GM19438 (cell line): Measurements from ENCODE around the gene FA2H.
"Not testable (repeated sequence)": the region's sequence is repeated elsewhere in the genome, so short reads cannot be mapped to it uniquely, and the experiment has no call there.

Experiments used
- ATAC-seq: cut with Tn5 transposase; IDR thresholded peaks from one replicate; pipeline ENCODE4 v1.9.1; 2021; ENCODE audit warnings: low read depth; ENCODE audit not compliant: unreplicated experiment

FA2H gene

DNA sequence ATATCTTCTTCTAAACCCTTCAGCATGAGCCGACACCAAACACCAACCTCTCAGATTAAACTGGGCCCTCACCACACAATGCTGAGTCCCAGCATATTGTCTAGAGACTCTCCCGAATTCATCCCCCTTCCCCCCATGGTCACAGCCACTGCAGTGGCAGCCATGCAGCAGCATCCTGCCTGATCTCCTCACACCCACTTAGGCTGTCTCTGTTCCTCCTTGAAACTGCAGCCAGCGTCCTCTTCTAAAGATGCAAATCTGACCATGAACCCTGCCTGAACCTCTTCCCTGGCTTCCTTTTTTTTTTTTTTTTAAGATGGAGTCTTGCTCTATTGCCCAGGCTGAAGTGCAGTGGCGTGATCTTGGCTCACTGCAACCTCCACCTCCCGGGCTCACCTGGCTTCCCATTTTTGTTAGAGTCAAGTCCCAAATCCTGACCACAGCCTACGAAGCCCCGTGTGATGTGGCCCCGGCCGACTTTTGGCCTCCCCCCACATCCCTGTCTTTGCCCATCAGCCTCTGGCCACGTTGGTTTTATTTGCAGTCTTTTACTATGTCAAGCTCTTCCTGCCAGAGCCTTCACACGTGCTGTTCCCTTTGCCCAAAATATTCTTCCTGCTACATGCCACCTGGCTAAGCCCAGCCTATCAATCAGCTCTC, 2.8 kb downstream of the FA2H start:
- ATAC-seq, result peak; percentile 60

- no peak for ATAC-seq
Observed at GRCh38 chr16:74770831-74771526, 3.6 kb downstream of the FA2H start.

- ATAC-seq, result no peak
Observed at GRCh38 chr16:74769586-74770190, 4.9 kb downstream of the FA2H start.

- no peak for ATAC-seq
Observed at GRCh38 chr16:74768239-74768638, 6.4 kb downstream of the FA2H start.

DNA sequence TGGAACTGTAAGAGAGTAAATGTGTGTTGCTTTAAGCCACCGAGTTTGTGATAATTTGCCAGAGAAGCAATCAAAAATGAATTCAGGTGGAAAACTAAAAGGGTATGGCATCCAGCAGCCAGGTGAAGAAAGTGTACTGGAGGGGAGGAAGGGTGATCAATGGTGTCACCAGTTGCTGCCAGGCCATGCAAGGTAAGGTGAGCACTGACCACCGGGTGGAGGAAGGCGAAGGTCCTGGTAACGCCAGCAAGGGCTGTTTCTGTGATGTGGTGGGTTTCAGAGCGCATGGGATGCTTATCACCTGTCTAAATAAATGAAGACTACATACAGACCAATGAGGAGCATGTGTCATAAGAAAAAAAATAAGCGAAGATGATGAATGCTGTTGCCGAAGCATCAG, 6.9 kb downstream of the FA2H start:
- ATAC-seq, result no peak

DNA sequence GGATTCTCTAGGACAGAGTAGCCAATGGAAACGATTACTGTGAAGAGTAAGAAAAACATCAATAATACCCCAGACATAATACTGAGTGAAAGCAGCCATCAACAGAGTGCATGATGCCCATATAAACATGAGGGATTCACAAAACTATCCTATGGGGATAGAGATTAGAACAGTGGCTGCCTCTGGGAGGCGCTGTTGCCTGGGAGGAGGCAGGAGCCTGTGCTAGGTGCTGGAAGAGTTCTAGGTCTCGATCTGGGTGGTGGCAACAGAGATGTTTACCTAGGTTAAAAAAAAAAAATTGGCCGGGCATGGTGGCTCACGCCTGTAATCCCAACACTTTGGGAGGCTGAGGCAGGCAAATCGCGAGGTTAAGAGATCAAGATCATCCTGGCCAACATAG, 7.9 kb downstream of the FA2H start:
- no peak for ATAC-seq

- ATAC-seq, result not testable (repeated sequence)
Observed at GRCh38 chr16:74764184-74764583, 10.4 kb downstream of the FA2H start.

GRCh38 chr16:74761665-74762064, 13.0 kb downstream of the FA2H start:
- no peak for ATAC-seq

DNA sequence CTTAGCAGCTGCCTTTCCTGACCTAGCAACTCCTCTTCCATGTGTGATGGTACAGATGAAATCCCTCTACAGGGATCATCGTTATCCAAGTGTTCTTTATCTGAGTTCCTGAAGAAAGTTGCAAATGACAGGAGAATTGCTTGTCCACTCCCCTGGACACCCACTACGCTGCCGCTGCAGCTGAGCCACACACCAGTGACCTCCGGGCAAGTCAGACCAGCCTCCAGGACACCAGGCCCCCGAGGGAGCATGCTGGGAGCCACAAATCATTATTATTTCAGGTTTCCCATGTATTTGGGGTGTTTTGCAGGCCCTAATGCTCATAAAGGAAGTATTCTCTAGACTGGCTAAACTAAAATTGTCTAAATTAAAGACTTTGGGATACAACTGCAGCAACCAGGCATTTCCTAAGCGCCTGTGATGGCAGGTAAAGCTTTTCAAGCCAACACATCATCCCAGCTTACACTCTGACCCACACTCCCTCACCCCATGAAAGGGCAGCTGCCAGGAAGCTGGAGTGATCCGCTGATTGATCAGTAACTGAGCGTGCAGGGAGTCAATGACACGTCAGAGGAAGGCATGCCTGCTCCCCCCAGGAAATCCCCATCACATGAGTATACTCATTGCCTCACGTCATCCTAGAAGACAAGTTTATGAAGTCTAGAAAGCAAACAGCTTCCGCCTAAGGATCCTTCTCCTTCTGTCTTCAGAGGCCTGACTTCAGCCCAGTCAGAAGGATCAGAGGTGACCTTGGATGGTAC, 14.4 kb downstream of the FA2H start:
- no peak for ATAC-seq

- no peak for ATAC-seq
Observed at GRCh38 chr16:74759564-74759963, 15.1 kb downstream of the FA2H start.

DNA sequence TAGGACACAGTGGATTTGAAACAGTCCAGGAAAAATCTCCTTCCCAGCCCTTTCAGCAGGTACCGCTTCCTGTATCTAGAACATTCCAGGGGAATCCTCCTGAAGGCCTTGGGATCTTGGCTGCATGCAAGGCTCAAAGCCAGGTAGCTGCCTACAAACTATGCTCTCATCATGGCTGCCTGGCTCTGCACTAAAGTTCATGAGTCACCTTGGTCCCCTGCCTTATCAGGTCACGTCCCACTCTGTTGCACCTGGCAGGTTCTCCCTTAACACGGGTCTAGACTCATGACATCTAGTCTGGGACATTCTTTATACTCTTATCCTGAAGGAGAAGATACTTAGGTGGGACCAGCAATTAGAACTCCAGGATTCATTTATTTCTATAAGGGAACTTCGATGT, 15.8 kb downstream of the FA2H start:
- no peak for ATAC-seq

DNA sequence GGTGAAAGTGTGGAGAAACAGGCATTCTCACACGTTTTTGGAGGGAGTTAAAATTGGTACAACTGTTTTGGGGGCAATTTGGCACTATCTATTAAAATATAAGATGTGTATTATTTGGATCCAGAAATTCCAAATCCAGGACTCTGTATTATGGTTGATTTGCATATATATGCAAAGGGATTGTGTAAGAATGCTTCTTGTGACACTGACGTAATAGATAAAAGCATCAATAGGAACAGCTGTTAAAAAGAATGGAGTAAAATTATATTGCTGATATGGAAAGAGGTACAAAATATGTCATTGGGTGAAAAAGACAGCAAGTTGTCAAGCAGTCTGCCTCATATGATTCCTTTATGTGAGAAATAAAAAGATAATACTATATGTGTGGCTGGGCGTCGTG, 17.3 kb downstream of the FA2H start:
- no peak for ATAC-seq

GRCh38 chr16:74756203-74756602, 18.4 kb downstream of the FA2H start:
- no peak for ATAC-seq

- no peak for ATAC-seq
Observed at GRCh38 chr16:74753180-74753579, 21.4 kb downstream of the FA2H start.

GRCh38 chr16:74752756-74753155, 21.9 kb downstream of the FA2H start:
- no peak for ATAC-seq

GRCh38 chr16:74752258-74752657, 22.4 kb downstream of the FA2H start:
- ATAC-seq, result no peak

GRCh38 chr16:74751658-74752057, 23.0 kb downstream of the FA2H start:
- ATAC-seq, result no peak

GRCh38 chr16:74749291-74750055, 25.1 kb downstream of the FA2H start:
- no peak for ATAC-seq

GRCh38 chr16:74748616-74749026, 26.0 kb downstream of the FA2H start:
- ATAC-seq, result no peak
